Caco-2 (cell line): ENCODE data around the gene KLHL26. TPM values are rescaled to one million over a fixed set of nuclear protein-coding genes. Genes with fewer than 3 reads are reported as not detected.

Source experiments
- BruUV-seq: library from RNA; stranded (reverse); fragments of 400-500 nt; replicated peaks from 2 replicates; lab custom pipeline; 2021; lab: Mats Ljungman, UMichigan
- CTCF ChIA-PET: fragments of 300-600 bp; sonication (Branson Sonifier 250); formaldehyde crosslinking; loops from one replicate; lab custom pipeline; 2022; ENCODE audit warnings: antibody characterized with exemption; lab: Charles Lee
- POLR2A ChIA-PET: fragments of 300-600 bp; sonication (Branson Sonifier 250); formaldehyde crosslinking; loops from one replicate; lab custom pipeline; 2022; ENCODE audit warnings: antibody characterized with exemption; lab: Charles Lee
- DNase-seq, 2 experiments: peaks; one replicate each; pipeline versions ENCODE4 v3.0.0 to v3.0.0-alpha.2; 2020 to 2022
- H3K27me3 ChIP-seq: replicated peaks from 2 replicates; pipeline ENCODE4 v1.6.0; 2011; ENCODE audit warnings: low read length; ENCODE audit not compliant: control insufficient read depth, insufficient read depth
- H3K36me3 ChIP-seq: 2 replicates; pipeline ENCODE4 v1.5.1; 2011; ENCODE audit warnings: low read length; ENCODE audit not compliant: control insufficient read depth, insufficient read depth
- H3K4me1 ChIP-seq: fragments of 250-450 bp; sonication (Bioruptor Pico); 2 replicates; pipeline ENCODE4 v1.5.1; 2020; ENCODE audit warnings: mild to moderate bottlenecking
- H3K4me3 ChIP-seq: 2 replicates; pipeline ENCODE4 v1.5.1; 2011; ENCODE audit warnings: low read depth, mild to moderate bottlenecking, control low read depth, low read length
- H3K9me3 ChIP-seq: fragments of 250-450 bp; sonication (Bioruptor Pico); 2 replicates; pipeline ENCODE4 v1.5.1; 2020; ENCODE audit warnings: mild to moderate bottlenecking, moderate library complexity
- H3K27ac Mint-ChIP-seq: one replicate; pipeline ENCODE4 v1.8.0; 2022; ENCODE audit warnings: mixed read lengths; ENCODE audit not compliant: unreplicated experiment
- H3K27me3 Mint-ChIP-seq: one replicate; pipeline ENCODE4 v1.8.0; 2022; ENCODE audit warnings: mixed read lengths; ENCODE audit not compliant: insufficient read depth, unreplicated experiment
- H3K36me3 Mint-ChIP-seq: one replicate; pipeline ENCODE4 v1.8.0; 2022; ENCODE audit warnings: mild to moderate bottlenecking, mixed read lengths; ENCODE audit not compliant: insufficient read depth, unreplicated experiment
- H3K4me1 Mint-ChIP-seq: one replicate; pipeline ENCODE4 v1.8.0; 2022; ENCODE audit warnings: low read depth, mixed read lengths; ENCODE audit not compliant: unreplicated experiment
- H3K4me3 Mint-ChIP-seq: one replicate; pipeline ENCODE4 v1.8.0; 2022; ENCODE audit warnings: mild to moderate bottlenecking, moderate library complexity, mixed read lengths; ENCODE audit not compliant: unreplicated experiment
- H3K9me3 Mint-ChIP-seq: one replicate; pipeline ENCODE4 v1.8.0; 2022; ENCODE audit warnings: mixed read lengths; ENCODE audit not compliant: unreplicated experiment
- CTCF ChIP-seq, 2 experiments: fragments of 200-600 bp in 1 of 2; IDR thresholded peaks; 1 replicate in 1 of 2; 2 replicates in 1 of 2; pipeline versions ENCODE4 v1.5.1 to v1.8.0; 2011 to 2022; ENCODE audit warnings: antibody characterized with exemption in 1 of 2, control low read depth in 1 of 2, inconsistent platforms in 1 of 2, low read depth in 1 of 2, low read length in 1 of 2, mild to moderate bottlenecking in 1 of 2, moderate library complexity in 1 of 2; ENCODE audit not compliant: insufficient read depth in 1 of 2, severe bottlenecking in 1 of 2, unreplicated experiment in 1 of 2
- intact Hi-C: fragments of 100-400 bp; cut with micrococcal nuclease; formaldehyde crosslinking; loops from one replicate; pipeline ENCODE4 v1.10.0; 2022; ENCODE audit not compliant: unreplicated experiment
- total RNA-seq: library from RNA; stranded (reverse); gene quantifications from 2 replicates; pipeline ENCODE4 v1.2.3, GENCODE V29; 2022

Gene KLHL26
- total RNA-seq, 1 experiment from 2014 or later = 9.8 TPM

- Mint-ChIP-seq H3K9me3 (peaks cover 6% of the 10 kb centered on the region), H3K27me3 (no peaks in the 10 kb centered on the region), H3K27ac (no peak overlapping the region), H3K4me1 (peaks cover 10% of the 10 kb centered on the region), H3K4me3 (no peak overlapping the region), H3K36me3 (peaks cover 5% of the 10 kb centered on the region)
- TF ChIP-seq CTCF (IDR thresholded peaks at IDR 0.05; ENCODE audit: insufficient read depth in 1 of 2, low read depth in 1 of 2, low read length in 1 of 2, severe bottlenecking in 1 of 2, unreplicated experiment in 1 of 2) = no peak
- peaks cover 4% of the 10 kb centered on the region; the same call in 1 of the 2 replicates for H3K4me1 ChIP-seq
- no peak for DNase-seq
- no peak overlapping the region for H3K4me3 ChIP-seq
- H3K27me3 ChIP-seq = no peaks in the 10 kb centered on the region
- H3K36me3 ChIP-seq = no peaks in the 10 kb centered on the region; the same call in 1 of the 2 replicates
- H3K9me3 ChIP-seq = no peaks in the 10 kb centered on the region
- intact Hi-C loops = no loop called here
- CTCF ChIA-PET = no interaction called here
- BruUV-seq = no TSS peak
- POLR2A ChIA-PET = no interaction called here
Observed at GRCh38 chr19:18653853-18654252, 17.0 kb downstream of the KLHL26 start.

GRCh38 chr19:18654469-18654868, 17.6 kb downstream of the KLHL26 start:
- H3K36me3 ChIP-seq = no peaks in the 10 kb centered on the region; the same call in 1 of the 2 replicates
- BruUV-seq = no TSS peak
- no peak for DNase-seq
- TF ChIP-seq CTCF (IDR thresholded peaks at IDR 0.05; ENCODE audit: insufficient read depth in 1 of 2, low read depth in 1 of 2, low read length in 1 of 2, severe bottlenecking in 1 of 2, unreplicated experiment in 1 of 2) = no peak
- CTCF ChIA-PET = no interaction called here
- no peaks in the 10 kb centered on the region for H3K27me3 ChIP-seq
- Mint-ChIP-seq H3K9me3 (peaks cover 6% of the 10 kb centered on the region), H3K36me3 (peaks cover 5% of the 10 kb centered on the region), H3K4me1 (peaks cover 10% of the 10 kb centered on the region), H3K27me3 (no peaks in the 10 kb centered on the region), H3K27ac (no peak overlapping the region), H3K4me3 (no peak overlapping the region)
- intact Hi-C loops = no loop called here
- POLR2A ChIA-PET = no interaction called here
- no peak overlapping the region for H3K4me3 ChIP-seq
- peaks cover 4% of the 10 kb centered on the region; the same call in 1 of the 2 replicates for H3K4me1 ChIP-seq
- H3K9me3 ChIP-seq = no peaks in the 10 kb centered on the region

- Histone ChIP-seq H3K36me3 (no peaks in the 10 kb centered on the region), H3K9me3 (no peaks in the 10 kb centered on the region), H3K4me1 (peaks cover 4% of the 10 kb centered on the region; the same call in 1 of the 2 replicates), H3K4me3 (no peak overlapping the region), H3K27me3 (no peaks in the 10 kb centered on the region)
- Mint-ChIP-seq H3K4me1 (peaks cover 10% of the 10 kb centered on the region), H3K4me3 (no peak overlapping the region), H3K36me3 (peaks cover 5% of the 10 kb centered on the region), H3K27me3 (no peaks in the 10 kb centered on the region), H3K9me3 (peaks cover 6% of the 10 kb centered on the region), H3K27ac (no peak overlapping the region)
- BruUV-seq = no TSS peak
- POLR2A ChIA-PET = no interaction called here
- intact Hi-C loops = no loop called here
- no peak for DNase-seq
- TF ChIP-seq CTCF (IDR thresholded peaks at IDR 0.05; ENCODE audit: insufficient read depth in 1 of 2, low read depth in 1 of 2, low read length in 1 of 2, severe bottlenecking in 1 of 2, unreplicated experiment in 1 of 2) = no peak
- CTCF ChIA-PET = no interaction called here
Observed at GRCh38 chr19:18655173-18655844, 18.5 kb downstream of the KLHL26 start.
